Colonic mucosa (tissue), 4 donors: ENCODE measurements around the gene MDC1. TPM values are rescaled to one million over a fixed set of nuclear protein-coding genes. Genes with fewer than 3 reads are reported as not detected.
A peak's percentile ranks its signal among the peaks of the same experiment; 100 is the strongest.
"Not testable (repeated sequence)": the region's sequence is repeated elsewhere in the genome, so short reads cannot be mapped to it uniquely, and the experiment has no call there.

Experiments
- DNase-seq: peaks from one replicate; pipeline ENCODE4 v3.0.0-alpha.2; 2020
- H3K27ac ChIP-seq: fragments of 200-600 bp; one replicate; pipeline ENCODE4 v1.8.0; 2021
- H3K27me3 ChIP-seq: fragments of 200-600 bp; one replicate; pipeline ENCODE4 v1.8.0; 2021
- H3K36me3 ChIP-seq: fragments of 200-600 bp; one replicate; pipeline ENCODE4 v1.8.0; 2021
- H3K4me1 ChIP-seq: fragments of 200-600 bp; one replicate; pipeline ENCODE4 v1.8.0; 2021; ENCODE audit warnings: mild to moderate bottlenecking
- H3K4me3 ChIP-seq: fragments of 200-600 bp; one replicate; pipeline ENCODE4 v1.8.0; 2021
- H3K9ac ChIP-seq, 2 donors: one replicate each; pipeline ENCODE4 v1.7.0; 2013; ENCODE audit warnings: control low read depth in 2 of 2, low read depth in 2 of 2, low read length in 2 of 2
- H3K9me3 ChIP-seq: fragments of 200-600 bp; one replicate; pipeline ENCODE4 v1.8.0; 2021
- intact Hi-C: fragments of 100-400 bp; cut with DNase I; formaldehyde crosslinking; loops from one replicate; pipeline ENCODE4 v1.14.1; 2022
- total RNA-seq, 2 donors: library from RNA; stranded (reverse); fragmentation: NEBNext Ultra II Directional in 1 of 2; extraction: Animal tissue kit (Norgen Biotek cat#: 25700) in 1 of 2; gene quantifications; one replicate each; pipeline ENCODE4 v1.2.1, GENCODE V29; 2021
- TF ChIP-seq, protein P1 (sequence below): fragments of 200-600 bp; IDR thresholded peaks from one replicate; pipeline ENCODE4 v1.8.0; 2022; ENCODE audit warnings: antibody characterized with exemption, mild to moderate bottlenecking
- donor health status: healthy.
- donor health status: DM: no; HTN: no; CAD: no.
- donor health status: DM: no; HTN: no; CAD: no.

MDC1 gene
- total RNA-seq, 2 donors from 2014 or later, result 14.0 to 59.0 TPM

GRCh38 chr6:30719356-30719755 lies 2.3 kb upstream of the MDC1 start:
- no peaks in the 10 kb centered on the region for H3K9me3 ChIP-seq
- no peak for DNase-seq
- H3K36me3 ChIP-seq, result peaks cover 15% of the 10 kb centered on the region
- TF ChIP-seq, protein P1, sequence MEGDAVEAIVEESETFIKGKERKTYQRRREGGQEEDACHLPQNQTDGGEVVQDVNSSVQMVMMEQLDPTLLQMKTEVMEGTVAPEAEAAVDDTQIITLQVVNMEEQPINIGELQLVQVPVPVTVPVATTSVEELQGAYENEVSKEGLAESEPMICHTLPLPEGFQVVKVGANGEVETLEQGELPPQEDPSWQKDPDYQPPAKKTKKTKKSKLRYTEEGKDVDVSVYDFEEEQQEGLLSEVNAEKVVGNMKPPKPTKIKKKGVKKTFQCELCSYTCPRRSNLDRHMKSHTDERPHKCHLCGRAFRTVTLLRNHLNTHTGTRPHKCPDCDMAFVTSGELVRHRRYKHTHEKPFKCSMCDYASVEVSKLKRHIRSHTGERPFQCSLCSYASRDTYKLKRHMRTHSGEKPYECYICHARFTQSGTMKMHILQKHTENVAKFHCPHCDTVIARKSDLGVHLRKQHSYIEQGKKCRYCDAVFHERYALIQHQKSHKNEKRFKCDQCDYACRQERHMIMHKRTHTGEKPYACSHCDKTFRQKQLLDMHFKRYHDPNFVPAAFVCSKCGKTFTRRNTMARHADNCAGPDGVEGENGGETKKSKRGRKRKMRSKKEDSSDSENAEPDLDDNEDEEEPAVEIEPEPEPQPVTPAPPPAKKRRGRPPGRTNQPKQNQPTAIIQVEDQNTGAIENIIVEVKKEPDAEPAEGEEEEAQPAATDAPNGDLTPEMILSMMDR, result no peak
- H3K9ac ChIP-seq, result peak overlapping the region; percentile 65 to 80
- peak overlapping the region; percentile 95 for H3K27ac ChIP-seq
- peak overlapping the region; percentile 80 for H3K4me3 ChIP-seq
- no peaks in the 10 kb centered on the region for H3K27me3 ChIP-seq
- H3K4me1 ChIP-seq, result peaks cover 7% of the 10 kb centered on the region
- intact Hi-C loops, result no loop called here

DNA sequence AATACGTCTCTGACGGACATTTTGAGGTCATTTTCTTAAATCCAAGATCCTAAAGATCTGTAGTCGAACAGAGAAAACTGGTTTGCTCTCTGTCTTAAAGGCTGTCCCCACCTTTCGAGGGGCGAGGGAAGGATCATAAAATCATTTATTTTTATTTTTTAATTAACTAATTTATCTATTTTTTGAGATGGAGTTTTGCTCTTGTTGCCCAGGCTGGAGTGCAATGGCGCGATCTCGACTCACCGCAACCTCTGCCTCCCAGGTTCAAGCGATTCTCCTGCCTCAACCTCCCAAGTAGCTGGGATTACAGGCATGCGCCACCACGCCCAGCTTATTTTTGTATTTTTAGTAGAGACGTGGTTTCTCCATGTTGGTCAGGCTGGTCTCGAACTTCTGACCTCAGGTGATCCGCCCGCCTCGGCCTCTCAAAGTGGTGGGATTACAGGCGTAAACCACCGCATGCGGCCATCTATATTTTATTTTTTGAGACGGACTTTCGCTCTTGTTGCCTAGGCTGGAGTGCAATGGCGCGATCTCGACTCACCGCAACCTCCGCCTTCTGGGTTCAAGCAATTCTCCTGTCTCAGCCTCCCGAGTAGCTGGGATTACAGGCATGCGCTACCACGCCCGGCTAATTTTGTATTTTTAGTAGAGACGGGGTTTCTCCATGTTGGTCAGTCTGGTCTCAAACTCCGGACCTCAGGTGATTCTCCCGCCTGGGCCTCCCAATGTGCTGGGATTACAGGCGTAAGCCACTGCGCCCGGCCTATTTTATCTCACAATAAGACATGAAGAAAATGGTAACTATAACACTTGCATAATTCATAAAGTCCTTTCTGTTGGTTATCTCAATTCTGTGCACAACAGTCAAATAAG lies 1.0 kb upstream of the MDC1 start:
- intact Hi-C loops, result loop anchor here (2.0 kb wide), 1 partner anchor 27 kb away; the partner anchor contains the start of gene NRM
- not testable (repeated sequence) for H3K36me3 ChIP-seq, H3K27me3 ChIP-seq, DNase-seq, H3K9me3 ChIP-seq, H3K4me1 ChIP-seq
- Histone ChIP-seq H3K9ac (peak overlapping the region in 1 of 2 donors; percentile 83), H3K4me3 (peak overlapping the region; percentile 56), H3K27ac (peak overlapping the region; percentile 88)

DNA sequence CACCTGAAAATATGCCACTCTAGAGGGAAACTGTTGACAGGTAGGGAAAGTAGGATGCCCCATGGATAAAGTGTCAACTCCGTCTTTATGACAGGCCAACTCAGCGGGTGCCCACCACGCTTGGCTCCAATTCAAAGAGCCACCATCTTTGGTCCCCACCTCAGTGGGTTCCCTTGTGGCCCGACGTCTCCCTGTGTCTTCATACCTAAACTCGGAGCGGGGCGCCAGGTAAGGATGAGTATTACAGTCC lies 277 bp downstream of the MDC1 start:
- H3K9ac ChIP-seq, result peak overlapping the region; percentile 83 to 84
- H3K27me3 ChIP-seq, result no peaks in the 10 kb centered on the region
- no peaks in the 10 kb centered on the region for H3K9me3 ChIP-seq
- H3K4me3 ChIP-seq, result peak overlapping the region; percentile 56
- peak overlapping the region; percentile 78 for H3K27ac ChIP-seq
- peaks cover 7% of the 10 kb centered on the region for H3K4me1 ChIP-seq
- H3K36me3 ChIP-seq, result no peaks in the 10 kb centered on the region
- intact Hi-C loops, result loop anchor here (2.0 kb wide), 1 partner anchor 26 kb away; the partner anchor contains the start of gene NRM
- TF ChIP-seq, protein P1, result no peak
- no peak for DNase-seq

- Histone ChIP-seq H3K27ac (no peak overlapping the region), H3K9me3 (no peaks in the 10 kb centered on the region), H3K9ac (no peak overlapping the region), H3K4me3 (no peak overlapping the region), H3K36me3 (no peaks in the 10 kb centered on the region), H3K27me3 (no peaks in the 10 kb centered on the region), H3K4me1 (peaks cover 7% of the 10 kb centered on the region)
- TF ChIP-seq, protein P1, result no peak
- DNase-seq, result no peak
- intact Hi-C loops, result no loop called here
These were observed 2.8 kb downstream of the MDC1 start for GRCh38 chr6:30714263-30714662.

DNA sequence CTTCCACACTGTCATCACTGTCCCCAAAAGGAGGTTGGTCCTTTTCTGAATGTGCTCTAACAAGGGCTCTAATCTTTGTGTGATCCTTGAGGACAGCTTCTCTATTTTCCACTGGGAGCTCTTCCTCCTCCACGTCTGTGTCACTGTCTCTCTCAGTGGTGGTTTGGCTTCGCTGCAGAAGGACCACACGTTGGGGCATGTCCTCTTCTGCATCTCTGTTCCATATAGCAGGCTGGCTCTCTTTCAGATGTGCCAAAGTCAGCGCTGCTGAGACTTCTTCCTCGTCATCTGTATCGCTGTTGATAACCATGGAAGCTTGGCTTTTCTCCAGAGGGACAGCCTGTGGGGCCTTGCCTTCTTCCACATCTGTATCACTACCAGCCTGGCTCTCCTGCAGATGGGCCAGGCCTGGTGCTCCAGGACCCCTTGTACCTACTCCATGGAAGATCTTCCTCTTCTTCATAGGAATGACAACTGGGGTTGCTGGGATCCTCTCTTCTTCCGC lies 4.6 kb downstream of the MDC1 start:
- Histone ChIP-seq H3K36me3 (no peaks in the 10 kb centered on the region), H3K4me1 (peaks cover 7% of the 10 kb centered on the region), H3K4me3 (no peak overlapping the region), H3K9me3 (no peaks in the 10 kb centered on the region), H3K9ac (no peak overlapping the region), H3K27me3 (no peaks in the 10 kb centered on the region), H3K27ac (no peak overlapping the region)
- intact Hi-C loops, result no loop called here
- TF ChIP-seq, protein P1, result no peak
- DNase-seq, result no peak

- H3K36me3 ChIP-seq, result no peaks in the 10 kb centered on the region
These were observed 5.2 kb downstream of the MDC1 start for GRCh38 chr6:30711758-30712380.

More at GRCh38 chr6:30711758-30712380, 5.2 kb downstream of the MDC1 start:
- intact Hi-C loops, result no loop called here
- H3K27me3 ChIP-seq, result no peaks in the 10 kb centered on the region
- H3K9me3 ChIP-seq, result no peaks in the 10 kb centered on the region
- no peak overlapping the region for H3K4me3 ChIP-seq
- no peak for DNase-seq
- no peak overlapping the region for H3K27ac ChIP-seq
- no peak overlapping the region for H3K9ac ChIP-seq
- TF ChIP-seq, protein P1, result no peak
- peaks cover 7% of the 10 kb centered on the region for H3K4me1 ChIP-seq
